HG02571 (cell line): ENCODE measurements around the gene LRP8.

Experiments used
- ATAC-seq: cut with Tn5 transposase; IDR thresholded peaks from one replicate; pipeline ENCODE4 v1.9.1; 2021; ENCODE audit warnings: mild to moderate bottlenecking, moderate library complexity; ENCODE audit not compliant: unreplicated experiment

The LRP8 gene

GRCh38 chr1:53308506-53308905, 19.4 kb downstream of the LRP8 start:
- no peak for ATAC-seq

GRCh38 chr1:53307037-53307436, 20.8 kb downstream of the LRP8 start:
- no peak for ATAC-seq

DNA sequence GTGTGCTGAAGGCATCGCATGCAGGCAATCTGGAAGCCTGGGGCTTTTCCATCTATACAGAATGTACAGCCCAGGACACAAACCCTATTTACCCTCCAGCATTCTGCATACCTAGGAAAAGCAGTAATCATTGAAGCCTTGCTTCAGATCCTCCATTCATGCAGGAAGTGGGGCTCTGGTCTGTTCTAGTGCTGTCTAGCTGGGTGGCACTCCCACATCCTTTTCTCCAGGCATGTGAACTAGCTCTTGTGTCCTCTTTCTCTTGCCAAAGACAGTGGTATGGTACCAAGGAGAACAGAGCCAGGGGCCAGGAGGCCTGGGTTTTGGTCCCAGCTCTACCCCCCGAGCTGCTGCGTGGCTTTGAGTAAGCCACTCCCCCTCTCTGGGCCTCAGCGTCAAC, 21.7 kb downstream of the LRP8 start:
- no peak for ATAC-seq

DNA sequence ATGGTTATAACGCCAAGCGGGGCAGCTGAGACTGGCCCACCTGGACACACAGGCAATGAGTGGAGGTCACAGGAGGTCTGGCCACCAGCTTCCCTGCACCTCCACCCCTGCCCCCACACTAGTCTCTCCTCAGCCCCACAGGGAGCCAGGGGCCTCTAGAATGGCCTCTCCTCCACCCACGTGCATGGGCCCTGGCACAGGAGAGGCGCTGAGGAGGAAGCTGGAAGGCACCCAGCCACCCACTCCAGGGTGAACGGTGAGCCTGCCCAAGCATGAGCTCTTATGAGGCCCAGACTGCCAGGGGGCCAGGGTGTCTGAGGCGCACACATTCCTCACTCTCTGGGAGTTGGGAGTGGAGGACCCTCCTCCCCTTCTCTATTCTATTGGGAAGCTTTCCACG, 22.2 kb downstream of the LRP8 start:
- ATAC-seq: no peak

DNA sequence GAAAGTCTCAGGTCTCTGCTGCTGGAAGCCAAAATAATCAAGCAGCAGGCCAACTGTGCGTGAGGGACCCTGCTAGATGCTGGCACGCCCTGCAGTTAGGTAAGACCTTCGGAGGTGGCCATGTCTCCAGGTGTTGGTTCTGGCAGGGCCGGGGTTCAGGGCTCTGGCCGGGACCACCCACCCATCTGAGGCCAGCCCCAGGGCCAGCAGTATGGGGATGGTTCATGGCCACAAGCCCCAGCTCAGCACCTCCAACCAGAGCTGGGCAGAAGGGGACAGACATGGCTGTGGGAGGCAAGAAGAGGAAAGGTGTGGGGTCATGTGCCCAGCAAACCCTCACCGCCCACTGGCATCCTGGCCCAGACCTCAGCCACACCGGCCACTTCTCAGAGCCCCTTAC, 23.3 kb downstream of the LRP8 start:
- no peak for ATAC-seq

DNA sequence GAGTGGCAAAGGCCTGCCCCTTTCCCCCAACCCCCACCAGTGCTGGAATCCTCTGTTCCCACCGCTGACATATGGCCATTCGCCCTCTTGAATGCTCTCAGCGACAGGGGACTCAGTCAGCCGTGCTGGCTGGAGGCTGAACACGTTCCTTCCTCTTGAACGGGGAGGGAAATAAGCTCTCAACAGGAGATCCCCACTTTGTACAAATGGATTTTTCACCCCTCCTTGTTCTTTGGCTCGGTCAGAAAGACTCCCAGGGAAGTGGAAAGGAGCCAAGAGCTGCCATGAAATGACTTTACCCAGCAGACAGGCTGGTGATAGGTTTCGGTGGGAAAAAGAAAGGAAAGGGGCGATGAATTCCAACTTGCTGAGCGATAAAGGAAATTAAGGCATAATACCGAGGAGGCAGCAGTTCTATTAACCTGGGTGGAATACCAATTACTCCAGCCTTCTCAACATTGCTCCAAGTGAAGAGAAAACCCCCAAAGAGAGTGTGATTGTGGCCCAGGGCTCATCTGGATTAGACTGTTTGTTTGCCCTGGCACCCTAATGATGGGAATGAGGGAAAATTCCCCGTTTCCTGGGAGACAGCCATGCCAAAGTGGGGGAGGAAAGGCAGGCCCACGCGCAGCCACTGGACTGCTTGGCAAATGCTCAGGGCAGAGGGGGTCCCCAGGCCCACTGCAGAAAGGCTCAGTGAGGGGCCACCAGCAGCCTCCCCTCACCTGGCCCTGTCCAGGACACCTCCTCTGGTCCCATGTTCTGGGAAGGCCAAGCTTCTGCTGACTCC, 23.9 kb downstream of the LRP8 start:
- ATAC-seq: no peak

DNA sequence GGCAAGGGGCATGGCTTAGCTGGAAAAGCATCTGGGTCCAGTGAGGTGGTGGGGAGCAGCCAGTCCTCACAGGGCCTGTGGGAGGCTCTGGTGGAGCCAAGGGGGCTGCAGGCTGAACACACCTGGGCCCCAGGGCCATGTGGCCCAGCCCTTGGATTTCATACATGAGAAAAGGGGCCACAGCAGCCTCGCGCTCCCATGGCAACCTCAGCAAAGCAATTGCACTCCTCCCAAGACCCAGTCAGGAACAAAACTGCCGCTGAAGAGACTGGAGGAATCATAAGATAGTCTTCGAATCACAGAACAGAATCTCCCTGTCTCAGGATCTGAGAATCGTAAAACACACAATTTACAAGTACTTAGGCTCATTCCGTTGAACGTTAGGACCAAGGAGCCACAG, 24.6 kb downstream of the LRP8 start:
- no peak for ATAC-seq

- ATAC-seq: no peak
These were observed 28.6 kb downstream of the LRP8 start for GRCh38 chr1:53299233-53299632.

DNA sequence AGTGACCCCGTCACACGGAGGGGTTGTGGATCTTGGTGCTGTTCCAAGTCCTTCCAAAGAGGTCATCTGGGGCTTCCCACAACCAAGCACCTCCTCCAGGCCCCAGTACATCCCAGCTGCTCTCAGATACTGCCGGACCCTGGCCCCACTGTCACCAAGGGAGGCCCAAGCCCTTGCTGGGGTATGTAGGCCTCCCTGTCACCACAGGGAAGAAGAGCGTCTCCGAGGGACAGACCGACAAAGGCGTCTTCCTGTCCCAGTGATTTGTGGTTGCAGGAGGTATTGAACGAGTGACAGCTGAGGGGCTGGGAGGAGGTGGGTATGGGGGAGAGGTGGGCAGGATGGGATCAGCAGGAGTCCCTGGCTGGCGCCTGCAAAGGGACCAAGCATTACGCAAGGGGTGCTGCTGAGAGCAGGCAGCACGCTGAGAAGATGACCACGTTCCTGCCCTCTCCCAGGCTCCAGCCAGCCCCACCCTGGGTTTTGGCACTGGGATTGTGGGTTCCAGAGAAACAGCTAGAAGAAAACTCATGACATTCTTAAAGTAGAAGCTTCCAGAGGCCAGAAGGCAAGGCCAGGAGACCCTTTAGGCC, 29.7 kb downstream of the LRP8 start:
- no peak for ATAC-seq

DNA sequence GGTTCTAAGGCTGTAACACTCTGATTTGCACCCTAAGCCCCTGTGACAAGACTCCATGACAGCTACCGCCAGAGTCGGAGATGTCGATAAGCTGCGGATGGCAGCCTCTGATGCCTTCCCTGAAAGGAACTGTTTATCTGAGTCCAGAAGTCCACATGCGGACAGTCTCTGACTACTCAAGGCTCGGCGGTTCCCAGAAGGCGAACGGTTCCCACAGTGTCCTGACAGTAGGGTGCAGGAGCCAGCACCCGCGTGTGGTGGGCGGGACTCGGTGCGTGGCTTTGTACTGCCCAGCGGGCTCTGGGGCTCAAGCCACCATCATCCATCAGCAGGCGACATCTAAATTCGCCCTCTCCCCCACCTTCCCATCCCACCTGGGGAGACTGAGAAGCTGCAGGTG, 30.7 kb downstream of the LRP8 start:
- ATAC-seq: no peak

DNA sequence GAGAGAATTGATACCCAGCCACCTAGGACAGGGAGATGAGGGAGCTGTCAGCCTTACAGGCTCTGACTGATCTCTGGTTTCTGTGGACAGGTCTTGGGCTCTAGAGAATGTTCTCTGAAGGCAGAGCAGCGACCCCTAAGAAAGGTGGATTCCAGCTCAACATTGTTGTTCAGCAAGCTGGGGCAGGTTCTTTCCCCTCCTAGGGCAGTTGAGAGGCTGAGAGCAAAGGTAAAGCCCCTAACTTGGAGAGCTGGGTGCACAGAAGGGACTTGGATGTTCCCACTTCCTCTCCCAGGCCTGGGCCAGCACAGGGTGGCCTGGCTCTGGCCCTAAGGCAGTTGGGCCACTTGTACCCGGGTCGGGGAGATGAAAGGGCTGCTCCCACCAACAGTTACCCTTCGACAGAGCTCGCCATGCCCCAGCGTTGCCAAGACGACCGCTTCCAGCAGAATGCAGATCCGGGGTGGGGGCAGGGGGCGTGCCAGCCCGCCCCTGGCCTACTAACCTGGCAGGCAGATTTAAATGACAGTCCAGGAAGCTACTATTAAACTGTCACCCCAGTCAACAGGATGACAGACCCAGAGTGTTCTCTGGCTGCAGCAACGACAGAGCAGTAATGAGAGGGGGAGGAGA, 31.6 kb downstream of the LRP8 start:
- ATAC-seq: no peak

- ATAC-seq: no peak
These were observed 32.1 kb downstream of the LRP8 start for GRCh38 chr1:53295726-53296116.

- no peak for ATAC-seq
These were observed 32.6 kb downstream of the LRP8 start for GRCh38 chr1:53295295-53295694.

GRCh38 chr1:53294567-53294966, 33.3 kb downstream of the LRP8 start:
- no peak for ATAC-seq

- no peak for ATAC-seq
These were observed 33.8 kb downstream of the LRP8 start for GRCh38 chr1:53294061-53294460.

DNA sequence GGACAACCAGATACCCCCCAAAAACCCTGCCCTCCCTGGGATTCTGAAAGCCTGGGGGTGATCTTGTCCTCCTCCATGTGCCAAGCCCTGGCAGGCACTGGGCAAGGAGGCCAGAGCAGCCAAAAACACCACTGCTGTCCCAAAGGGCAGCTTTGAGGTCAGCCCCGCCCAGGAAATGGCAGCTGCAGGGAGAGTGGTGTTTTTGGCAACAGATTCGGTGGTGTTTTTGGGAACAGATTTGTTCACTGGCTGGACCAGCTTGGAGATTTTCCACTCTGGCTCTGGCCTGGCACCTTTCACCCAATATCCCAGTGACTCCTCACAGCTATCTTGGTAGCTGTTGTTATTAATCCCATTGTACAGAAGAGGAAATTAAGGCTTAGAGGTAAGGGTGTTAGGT, 34.7 kb downstream of the LRP8 start:
- no peak for ATAC-seq

DNA sequence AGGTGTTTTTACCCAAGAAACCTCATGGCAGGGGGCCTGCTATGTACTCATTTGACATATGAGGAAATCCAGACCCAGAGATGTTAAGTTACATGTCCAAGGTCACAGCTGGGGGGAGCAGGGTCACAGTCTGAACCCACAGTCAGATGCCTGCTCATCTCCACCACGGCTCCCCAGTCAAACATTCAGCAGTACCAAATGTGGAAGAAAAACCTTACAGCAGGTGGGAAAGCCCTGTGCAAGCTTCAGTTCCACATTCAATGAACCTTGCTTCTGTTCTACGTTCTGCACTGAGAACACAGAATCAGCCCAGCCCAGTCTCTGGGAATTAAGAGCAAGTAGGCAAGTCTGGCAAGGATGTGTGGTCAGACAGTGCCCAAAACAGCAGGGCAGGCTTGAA, 35.2 kb downstream of the LRP8 start:
- peak; percentile 47 for ATAC-seq

DNA sequence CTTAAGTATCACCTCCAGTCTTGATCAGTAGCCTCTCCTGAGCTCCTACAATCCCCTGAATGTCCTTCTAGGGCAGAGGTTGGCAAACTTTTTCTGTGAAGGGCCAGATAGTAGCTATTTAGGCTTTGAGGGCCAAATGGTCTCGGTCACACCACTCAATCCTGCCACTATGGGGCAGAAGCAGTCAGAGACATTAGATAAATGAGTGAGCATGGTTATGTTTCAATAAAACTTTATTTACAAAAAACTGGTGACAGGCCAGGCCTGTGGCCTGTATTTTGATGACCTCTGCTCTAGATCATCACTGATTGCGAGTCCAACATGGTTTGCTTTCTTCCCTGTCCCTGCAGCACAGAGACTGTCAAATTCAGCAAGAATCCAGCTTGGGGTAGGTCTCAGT, 36.3 kb downstream of the LRP8 start:
- no peak for ATAC-seq

- ATAC-seq: no peak
These were observed 39.0 kb downstream of the LRP8 start for GRCh38 chr1:53288790-53289429.

- no peak for ATAC-seq
These were observed 39.7 kb downstream of the LRP8 start for GRCh38 chr1:53288002-53288789.

DNA sequence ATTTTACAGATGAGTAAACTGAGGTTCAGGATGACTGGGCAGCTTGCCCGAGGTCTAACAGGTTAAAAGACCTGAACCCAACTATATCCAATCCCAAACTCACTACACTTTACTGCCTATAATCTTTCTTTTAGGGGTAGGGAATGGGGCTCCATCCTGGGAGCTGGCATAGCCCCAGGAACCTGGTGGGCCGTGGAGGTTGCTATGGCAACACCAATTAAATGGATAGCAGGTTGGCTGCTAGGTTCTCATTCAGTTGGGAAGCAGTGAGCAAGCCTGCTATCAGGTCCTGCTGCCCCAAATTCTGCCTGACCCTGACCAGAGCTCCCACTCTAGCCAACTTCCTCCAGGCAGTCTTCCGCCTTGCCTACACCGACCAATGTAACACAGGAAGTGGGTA, 40.9 kb downstream of the LRP8 start:
- ATAC-seq: no peak
